Measurements from ENCODE around the gene SEC23A.
A peak's percentile ranks its signal among the peaks of the same experiment; 100 is the strongest.

DNA sequence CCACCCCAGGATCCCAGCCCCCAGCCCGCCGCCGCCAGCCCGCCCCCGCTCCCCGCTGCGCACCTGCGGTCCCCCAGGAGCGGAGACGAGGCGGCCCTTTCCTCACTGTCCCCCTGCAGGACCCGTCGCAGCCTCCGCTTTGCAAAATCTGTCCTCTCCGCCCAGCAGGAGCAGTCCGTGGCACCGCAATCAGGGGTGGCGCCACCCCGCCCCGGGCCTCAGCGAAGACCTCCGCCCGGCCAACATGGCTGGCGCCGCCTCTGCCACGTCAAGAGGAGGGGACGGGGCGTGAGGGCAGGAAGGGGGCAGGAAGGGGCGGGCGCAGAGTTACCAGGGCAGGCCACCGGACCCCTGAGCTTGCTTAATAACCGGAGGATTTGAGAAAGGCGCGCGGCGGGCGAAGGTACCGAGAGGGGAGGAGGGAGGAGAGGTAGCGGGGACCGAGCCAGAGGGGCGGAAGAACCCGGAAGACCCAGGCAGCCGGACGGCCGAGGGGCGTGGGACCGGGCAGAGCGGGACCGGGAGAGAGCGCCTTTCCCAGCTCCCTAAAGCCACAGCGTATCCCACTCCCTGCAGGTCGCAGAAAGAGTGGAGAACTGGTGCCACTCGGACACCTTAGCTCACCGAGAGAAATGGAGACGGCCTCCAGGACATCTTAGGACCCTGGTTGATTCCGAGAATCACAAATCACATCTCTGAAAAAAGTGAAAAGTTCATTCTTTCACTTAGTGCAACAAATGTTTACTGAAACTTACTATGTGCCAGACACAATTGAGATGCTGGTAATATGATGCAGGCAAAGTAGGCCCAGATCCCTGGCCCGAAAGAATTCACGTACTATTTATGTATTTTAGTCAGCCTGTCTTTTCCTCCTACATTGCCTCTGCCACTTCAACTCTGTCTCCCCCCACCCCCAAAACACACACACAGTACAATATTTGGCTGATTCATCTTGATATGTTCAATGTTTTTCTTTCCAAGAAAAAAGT, at the start of gene SEC23A:
- TF ChIP-seq POLR2A (IDR thresholded peaks at IDR 0.05; ENCODE audit: low read length), result peak; percentile 40
- TF ChIP-seq GATA1 (IDR thresholded peaks at IDR 0.05; ENCODE audit: low read depth, low read length), result no peak
